CD8-positive, alpha-beta memory T cell (primary cell): Measurements from ENCODE around the gene MBD5. TPM values are rescaled to one million over a fixed set of nuclear protein-coding genes. Genes with fewer than 3 reads are reported as not detected.

Experiments used
- CTCF ChIA-PET: fragments of 350-600 bp; sonication (Branson Sonifier 250); formaldehyde crosslinking; loops from one replicate; lab custom pipeline; 2021; ENCODE audit warnings: antibody characterized with exemption; lab: Charles Lee
- POLR2A ChIA-PET: fragments of 350-600 bp; sonication (Branson Sonifier 250); formaldehyde crosslinking; loops from one replicate; lab custom pipeline; 2021; ENCODE audit warnings: antibody characterized with exemption; lab: Charles Lee
- DNase-seq, 5 donors: peaks; one replicate each; pipeline versions ENCODE4 v3.0.0 to v3.0.0-alpha.2; 2020 to 2022; ENCODE audit warnings: mixed read lengths in 1 of 5
- H3K27ac ChIP-seq: one replicate; pipeline ENCODE4 v1.7.0; 2013; ENCODE audit warnings: low read depth, mild to moderate bottlenecking, low read length, moderate library complexity
- H3K27me3 ChIP-seq: 2 replicates; pipeline ENCODE4 v1.7.0; 2013; ENCODE audit warnings: low read length, mild to moderate bottlenecking; ENCODE audit not compliant: insufficient read depth, poor library complexity, severe bottlenecking
- H3K36me3 ChIP-seq: 2 replicates; pipeline ENCODE4 v1.7.0; 2013; ENCODE audit warnings: mild to moderate bottlenecking, low read length, moderate library complexity; ENCODE audit not compliant: insufficient read depth
- H3K4me1 ChIP-seq: 2 replicates; pipeline ENCODE4 v1.7.0; 2013; ENCODE audit warnings: mild to moderate bottlenecking, low read length, moderate library complexity; ENCODE audit not compliant: insufficient read depth
- H3K4me3 ChIP-seq: 2 replicates; pipeline ENCODE4 v1.7.0; 2013; ENCODE audit warnings: mild to moderate bottlenecking, low read length
- H3K9me3 ChIP-seq: 2 replicates; pipeline ENCODE4 v1.7.0; 2013; ENCODE audit warnings: mild to moderate bottlenecking, low read length
- H3K27ac Mint-ChIP-seq, 8 donors: one replicate each; pipeline ENCODE4 v1.8.0; 2020 to 2021; ENCODE audit warnings: mixed read lengths in 8 of 8, mild to moderate bottlenecking in 6 of 8, inconsistent platforms in 3 of 8, moderate library complexity in 3 of 8
- H3K27me3 Mint-ChIP-seq, 2 donors: one replicate each; pipeline ENCODE4 v1.8.0; 2020 to 2021; ENCODE audit warnings: mixed read lengths in 2 of 2, mild to moderate bottlenecking in 1 of 2, moderate library complexity in 1 of 2
- H3K36me3 Mint-ChIP-seq, 3 donors: one replicate each; pipeline ENCODE4 v1.8.0; 2020 to 2021; ENCODE audit warnings: mixed read lengths in 3 of 3, inconsistent platforms in 1 of 3, mild to moderate bottlenecking in 1 of 3
- H3K4me1 Mint-ChIP-seq, 3 donors: one replicate each; pipeline ENCODE4 v1.8.0; 2020 to 2021; ENCODE audit warnings: mixed read lengths in 3 of 3, inconsistent platforms in 1 of 3, mild to moderate bottlenecking in 1 of 3
- H3K4me3 Mint-ChIP-seq, 7 donors: one replicate each; pipeline ENCODE4 v1.8.0; 2020 to 2021; ENCODE audit warnings: mixed read lengths in 7 of 7, mild to moderate bottlenecking in 6 of 7, moderate library complexity in 4 of 7, inconsistent platforms in 2 of 7
- H3K9me3 Mint-ChIP-seq, 5 donors: one replicate each; pipeline ENCODE4 v1.8.0; 2020 to 2022; ENCODE audit warnings: mixed read lengths in 5 of 5, mild to moderate bottlenecking in 3 of 5, moderate library complexity in 2 of 5, inconsistent platforms in 1 of 5
- polyA plus RNA-seq: library from polyadenylated mRNA; unstranded; fragments of 300-500 nt; fragmentation: Illumina TruSeq; gene quantifications from one replicate; pipeline ENCODE4 v1.2.3, GENCODE V29; 2021
- total RNA-seq, 2 experiments: library from RNA; stranded (reverse); gene quantifications; one replicate each; pipeline ENCODE4 v1.2.3, GENCODE V29; 2021

The MBD5 gene
- total and polyA plus RNA-seq, 3 experiments from 2014 or later, result 15.2 to 18.3 (median 16.9) TPM

GRCh38 chr2:148358375-148358774 lies 337.5 kb downstream of the MBD5 start:
- no peaks in the 10 kb centered on the region for H3K27me3 ChIP-seq
- ChIA-PET POLR2A (interaction anchor here (0.6 kb wide), 1 partner anchor 35 kb away, joined by 3 read pairs; no protein-coding TSS in a partner anchor), CTCF (no interaction called here)
- no peak overlapping the region for H3K4me3 ChIP-seq
- Mint-ChIP-seq H3K4me1 (peaks cover 2 to 9% (median 8%) of the 10 kb centered on the region in 3 donors), H3K27me3 (no peaks in the 10 kb centered on the region), H3K9me3 (peaks cover 14 to 34% (median 21%) of the 10 kb centered on the region in 5 donors), H3K4me3 (no peak overlapping the region), H3K36me3 (peaks cover 14 to 41% (median 20%) of the 10 kb centered on the region in 3 donors), H3K27ac (no peak overlapping the region)
- H3K4me1 ChIP-seq, result no peaks in the 10 kb centered on the region
- DNase-seq, result no peak
- H3K27ac ChIP-seq, result no peak overlapping the region
- no peaks in the 10 kb centered on the region for H3K9me3 ChIP-seq
- H3K36me3 ChIP-seq, result no peaks in the 10 kb centered on the region

- Histone ChIP-seq H3K27me3 (no peaks in the 10 kb centered on the region), H3K4me3 (no peak overlapping the region), H3K27ac (no peak overlapping the region), H3K9me3 (no peaks in the 10 kb centered on the region), H3K36me3 (no peaks in the 10 kb centered on the region), H3K4me1 (no peaks in the 10 kb centered on the region)
- POLR2A ChIA-PET, result no interaction called here
- H3K9me3 Mint-ChIP-seq, result peaks cover 8 to 30% (median 9%) of the 10 kb centered on the region in 5 donors
- DNase-seq, result no peak
- CTCF ChIA-PET, result no interaction called here
- no peaks in the 10 kb centered on the region for H3K27me3 Mint-ChIP-seq
- no peak overlapping the region for H3K4me3 Mint-ChIP-seq
- H3K27ac Mint-ChIP-seq, result no peak overlapping the region
- peaks cover 8 to 40% (median 8%) of the 10 kb centered on the region in 3 donors for H3K36me3 Mint-ChIP-seq
- peaks cover 2 to 9% (median 8%) of the 10 kb centered on the region in 3 donors for H3K4me1 Mint-ChIP-seq
Observed at GRCh38 chr2:148360662-148361061, 339.8 kb downstream of the MBD5 start.

- H3K27ac ChIP-seq, result no peak overlapping the region
- no peak overlapping the region for H3K27ac Mint-ChIP-seq
- ChIA-PET CTCF (no interaction called here), POLR2A (no interaction called here)
- no peaks in the 10 kb centered on the region for H3K4me1 ChIP-seq
- no peak overlapping the region for H3K4me3 ChIP-seq
- no peaks in the 10 kb centered on the region for H3K9me3 ChIP-seq
- no peak overlapping the region for H3K4me3 Mint-ChIP-seq
- H3K36me3 Mint-ChIP-seq, result peaks cover 7 to 50% (median 8%) of the 10 kb centered on the region in 3 donors
- peaks cover 4 to 33% (median 9%) of the 10 kb centered on the region in 5 donors for H3K9me3 Mint-ChIP-seq
- H3K27me3 ChIP-seq, result no peaks in the 10 kb centered on the region
- H3K36me3 ChIP-seq, result no peaks in the 10 kb centered on the region
- H3K4me1 Mint-ChIP-seq, result peaks cover 2 to 8% (median 7%) of the 10 kb centered on the region in 3 donors
- DNase-seq, result no peak
- no peaks in the 10 kb centered on the region for H3K27me3 Mint-ChIP-seq
Observed at GRCh38 chr2:148362144-148362796, 341.4 kb downstream of the MBD5 start.

- Mint-ChIP-seq H3K36me3 (peaks cover 2 to 17% (median 2%) of the 10 kb centered on the region in 3 donors), H3K9me3 (peaks cover 0 to 5% (median 0%) of the 10 kb centered on the region in 5 donors), H3K4me3 (no peak overlapping the region), H3K27me3 (peaks cover 0 to 2% of the 10 kb centered on the region in 2 donors), H3K27ac (no peak overlapping the region), H3K4me1 (no peaks in the 10 kb centered on the region)
- no peaks in the 10 kb centered on the region for H3K9me3 ChIP-seq
- POLR2A ChIA-PET, result no interaction called here
- no peak overlapping the region for H3K27ac ChIP-seq
- no peak overlapping the region for H3K4me3 ChIP-seq
- CTCF ChIA-PET, result no interaction called here
- H3K36me3 ChIP-seq, result no peaks in the 10 kb centered on the region
- H3K27me3 ChIP-seq, result no peaks in the 10 kb centered on the region
- no peaks in the 10 kb centered on the region for H3K4me1 ChIP-seq
- no peak for DNase-seq
Observed at GRCh38 chr2:148375214-148375613, 354.3 kb downstream of the MBD5 start.

GRCh38 chr2:148391324-148391723 lies 370.4 kb downstream of the MBD5 start:
- POLR2A ChIA-PET, result no interaction called here

GRCh38 chr2:148402786-148403185 lies 381.9 kb downstream of the MBD5 start:
- Histone ChIP-seq H3K4me1 (no peaks in the 10 kb centered on the region), H3K36me3 (no peaks in the 10 kb centered on the region), H3K27me3 (no peaks in the 10 kb centered on the region), H3K9me3 (no peaks in the 10 kb centered on the region), H3K27ac (no peak overlapping the region), H3K4me3 (no peak overlapping the region)
- CTCF ChIA-PET, result no interaction called here
- H3K36me3 Mint-ChIP-seq, result peaks cover 9 to 39% (median 16%) of the 10 kb centered on the region in 3 donors
- POLR2A ChIA-PET, result no interaction called here
- H3K27me3 Mint-ChIP-seq, result no peaks in the 10 kb centered on the region
- DNase-seq, result no peak
- peaks cover 0 to 3% (median 0%) of the 10 kb centered on the region in 5 donors for H3K9me3 Mint-ChIP-seq
- H3K27ac Mint-ChIP-seq, result no peak overlapping the region
- H3K4me1 Mint-ChIP-seq, result peaks cover 6 to 8% (median 7%) of the 10 kb centered on the region in 3 donors
- H3K4me3 Mint-ChIP-seq, result no peak overlapping the region

More at GRCh38 chr2:148391324-148391723, 370.4 kb downstream of the MBD5 start:
- Mint-ChIP-seq H3K27me3 (no peaks in the 10 kb centered on the region), H3K36me3 (peaks cover 7 to 16% (median 11%) of the 10 kb centered on the region in 3 donors), H3K4me3 (no peak overlapping the region), H3K4me1 (peaks cover 2 to 11% (median 5%) of the 10 kb centered on the region in 3 donors), H3K9me3 (peaks cover 0 to 2% (median 0%) of the 10 kb centered on the region in 5 donors), H3K27ac (no peak overlapping the region)
- Histone ChIP-seq H3K36me3 (no peaks in the 10 kb centered on the region), H3K4me3 (no peak overlapping the region), H3K27ac (no peak overlapping the region), H3K27me3 (no peaks in the 10 kb centered on the region), H3K4me1 (no peaks in the 10 kb centered on the region), H3K9me3 (no peaks in the 10 kb centered on the region)
- CTCF ChIA-PET, result no interaction called here
- no peak for DNase-seq

DNA sequence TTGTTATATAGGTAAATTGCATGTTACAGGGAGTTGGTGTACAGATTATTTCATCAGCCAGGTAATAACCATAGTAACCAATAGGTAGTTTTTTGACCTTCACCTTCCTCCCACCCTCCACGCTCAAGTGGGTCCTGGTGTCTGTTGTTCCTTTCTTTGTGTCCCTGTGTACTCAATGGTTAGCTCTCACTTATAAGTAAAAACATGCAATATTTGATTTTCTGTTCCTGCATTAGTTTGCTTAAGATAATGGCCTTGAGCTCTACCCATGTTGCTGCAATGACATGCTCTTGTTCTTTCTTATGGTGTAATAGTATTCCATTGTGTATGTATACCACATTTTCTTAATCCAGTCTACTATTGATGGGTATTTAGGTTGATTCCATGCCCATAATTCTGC lies 390.0 kb downstream of the MBD5 start:
- Mint-ChIP-seq H3K9me3 (peaks cover 11 to 40% (median 33%) of the 10 kb centered on the region in 5 donors), H3K27ac (no peak overlapping the region), H3K36me3 (peaks cover 10 to 52% (median 17%) of the 10 kb centered on the region in 3 donors), H3K27me3 (no peaks in the 10 kb centered on the region), H3K4me1 (peaks cover 5 to 14% (median 14%) of the 10 kb centered on the region in 3 donors), H3K4me3 (no peak overlapping the region)
- POLR2A ChIA-PET, result no interaction called here
- Histone ChIP-seq H3K4me3 (no peak overlapping the region), H3K9me3 (no peaks in the 10 kb centered on the region), H3K4me1 (no peaks in the 10 kb centered on the region), H3K36me3 (no peaks in the 10 kb centered on the region), H3K27me3 (no peaks in the 10 kb centered on the region), H3K27ac (no peak overlapping the region)
- no peak for DNase-seq
- CTCF ChIA-PET, result no interaction called here

GRCh38 chr2:148416248-148416647 lies 395.4 kb downstream of the MBD5 start:
- Histone ChIP-seq H3K27ac (no peak overlapping the region), H3K4me1 (no peaks in the 10 kb centered on the region), H3K27me3 (no peaks in the 10 kb centered on the region), H3K36me3 (no peaks in the 10 kb centered on the region), H3K9me3 (no peaks in the 10 kb centered on the region), H3K4me3 (no peak overlapping the region)
- ChIA-PET CTCF (no interaction called here), POLR2A (no interaction called here)
- Mint-ChIP-seq H3K36me3 (peaks cover 6 to 77% (median 17%) of the 10 kb centered on the region in 3 donors), H3K4me3 (no peak overlapping the region), H3K4me1 (peaks cover under 1 to 8% (median 8%) of the 10 kb centered on the region in 3 donors), H3K27me3 (no peaks in the 10 kb centered on the region), H3K9me3 (peaks cover 11 to 46% (median 35%) of the 10 kb centered on the region in 5 donors), H3K27ac (no peak overlapping the region)
- DNase-seq, result no peak
